ENCODE measurements around the gene GREM1. TPM values are rescaled to one million over a fixed set of nuclear protein-coding genes. Genes with fewer than 3 reads are reported as not detected.

GREM1 gene
- total RNA-seq, 1 experiment from 2014 or later: 2.2 TPM

GRCh38 chr15:32675466-32675865 lies 42.3 kb upstream of the GREM1 start:
- Histone ChIP-seq H3K9me3 (ENCODE audit: low read depth, low read length, poor library complexity, severe bottlenecking) (no peaks in the 10 kb centered on the region), H3K36me3 (ENCODE audit: insufficient read depth, low read length, poor library complexity, severe bottlenecking) (no peaks in the 10 kb centered on the region), H3K4me3 (ENCODE audit: low read depth, low read length, poor library complexity, severe bottlenecking) (no peak overlapping the region), H3K27me3 (replicated peaks; ENCODE audit: insufficient read depth, low read depth, low read length, poor library complexity) (no peaks in the 10 kb centered on the region), H3K4me1 (ENCODE audit: insufficient read depth, low read length, poor library complexity, severe bottlenecking) (no peaks in the 10 kb centered on the region), H3K27ac (ENCODE audit: low read depth, low read length, poor library complexity, severe bottlenecking) (no peak overlapping the region)
- ChIA-PET CTCF (no interaction called here), POLR2A (ENCODE audit: low non-redundant PET) (no interaction called here)
- TF ChIP-seq EZH2 (IDR thresholded peaks at IDR 0.05; ENCODE audit: borderline replicate concordance, low read depth, low read length, poor library complexity, severe bottlenecking): no peak
- TF ChIP-seq CTCF (conservative IDR thresholded peaks at IDR 0.05; ENCODE audit: low read depth, low read length): no peak
- intact Hi-C loops (cut with micrococcal nuclease; ENCODE audit: unreplicated experiment): no loop called here
- no peak for DNase-seq (ENCODE audit: low spot score)
- BruUV-seq (replicated peaks): no TSS peak

GRCh38 chr15:32676169-32676568 lies 41.6 kb upstream of the GREM1 start:
- POLR2A ChIA-PET (ENCODE audit: low non-redundant PET): no interaction called here
- TF ChIP-seq EZH2 (IDR thresholded peaks at IDR 0.05; ENCODE audit: borderline replicate concordance, low read depth, low read length, poor library complexity, severe bottlenecking) (no peak), CTCF (conservative IDR thresholded peaks at IDR 0.05; ENCODE audit: low read depth, low read length) (no peak)
- no peaks in the 10 kb centered on the region for H3K9me3 ChIP-seq (ENCODE audit: low read depth, low read length, poor library complexity, severe bottlenecking)
- BruUV-seq (replicated peaks): no TSS peak
- CTCF ChIA-PET: no interaction called here
- no peak overlapping the region for H3K27ac ChIP-seq (ENCODE audit: low read depth, low read length, poor library complexity, severe bottlenecking)
- intact Hi-C loops (cut with micrococcal nuclease; ENCODE audit: unreplicated experiment): no loop called here
- H3K36me3 ChIP-seq (ENCODE audit: insufficient read depth, low read length, poor library complexity, severe bottlenecking): no peaks in the 10 kb centered on the region
- no peaks in the 10 kb centered on the region for H3K4me1 ChIP-seq (ENCODE audit: insufficient read depth, low read length, poor library complexity, severe bottlenecking)
- no peaks in the 10 kb centered on the region for H3K27me3 ChIP-seq (replicated peaks; ENCODE audit: insufficient read depth, low read depth, low read length, poor library complexity)
- DNase-seq (ENCODE audit: low spot score): no peak
- no peak overlapping the region for H3K4me3 ChIP-seq (ENCODE audit: low read depth, low read length, poor library complexity, severe bottlenecking)

- intact Hi-C loops (cut with micrococcal nuclease; ENCODE audit: unreplicated experiment): no loop called here
- CTCF ChIA-PET: no interaction called here
- no peaks in the 10 kb centered on the region for H3K36me3 ChIP-seq (ENCODE audit: insufficient read depth, low read length, poor library complexity, severe bottlenecking)
- H3K27me3 ChIP-seq (replicated peaks; ENCODE audit: insufficient read depth, low read depth, low read length, poor library complexity): no peaks in the 10 kb centered on the region
- H3K9me3 ChIP-seq (ENCODE audit: low read depth, low read length, poor library complexity, severe bottlenecking): no peaks in the 10 kb centered on the region
- no peak for DNase-seq (ENCODE audit: low spot score)
- POLR2A ChIA-PET (ENCODE audit: low non-redundant PET): no interaction called here
- H3K4me1 ChIP-seq (ENCODE audit: insufficient read depth, low read length, poor library complexity, severe bottlenecking): no peaks in the 10 kb centered on the region
- BruUV-seq (replicated peaks): no TSS peak
- TF ChIP-seq CTCF (conservative IDR thresholded peaks at IDR 0.05; ENCODE audit: low read depth, low read length) (no peak), EZH2 (IDR thresholded peaks at IDR 0.05; ENCODE audit: borderline replicate concordance, low read depth, low read length, poor library complexity, severe bottlenecking) (no peak)
- H3K27ac ChIP-seq (ENCODE audit: low read depth, low read length, poor library complexity, severe bottlenecking): no peak overlapping the region
- no peak overlapping the region for H3K4me3 ChIP-seq (ENCODE audit: low read depth, low read length, poor library complexity, severe bottlenecking)
Observed at GRCh38 chr15:32677238-32677750, 40.5 kb upstream of the GREM1 start.
